Left cardiac atrium (tissue), 4 donors: ENCODE results near the gene SEC14L6. TPM values are rescaled to one million over a fixed set of nuclear protein-coding genes. Genes with fewer than 3 reads are reported as not detected.

ENCODE experiments used
- ATAC-seq, 2 donors: fragments of 200-7000 bp; cut with Tn5 transposase; one replicate each; pipeline ENCODE4 v1.9.1; 2020; ENCODE audit warnings: mild to moderate bottlenecking in 2 of 2, moderate library complexity in 2 of 2
- DNase-seq: peaks from one replicate; pipeline ENCODE4 v3.0.0-alpha.2; 2020
- intact Hi-C, 2 donors: fragments of 100-400 bp; cut with DNase I; formaldehyde crosslinking; loops; one replicate each; pipeline versions ENCODE4 v1.14.1 to v1.15.1; 2022 to 2023
- total RNA-seq, 2 donors: library from RNA; stranded (reverse); fragmentation: NEBNext Ultra II Directional; extraction: Animal tissue kit (Norgen Biotek cat#: 25700); gene quantifications; one replicate each; pipeline ENCODE4 v1.2.1, GENCODE V29; 2021
- donor health status: DM: no; HTN: yes; CAD: no.
- donor health status: DM: no; HTN: yes; CAD: no; lungs with severe emphysema.
- donor health status: DM: yes; HTN: yes; CAD: no.
- donor health status: Dilated cardiomyopathy.

Gene SEC14L6
- total RNA-seq, 2 donors from 2014 or later = 0.08 to 0.56 TPM

GRCh38 chr22:30474683-30475424 is 71.7 kb downstream of the SEC14L6 start:
- intact Hi-C loops = no loop called here
- no peak for DNase-seq
- no peak for ATAC-seq

DNA sequence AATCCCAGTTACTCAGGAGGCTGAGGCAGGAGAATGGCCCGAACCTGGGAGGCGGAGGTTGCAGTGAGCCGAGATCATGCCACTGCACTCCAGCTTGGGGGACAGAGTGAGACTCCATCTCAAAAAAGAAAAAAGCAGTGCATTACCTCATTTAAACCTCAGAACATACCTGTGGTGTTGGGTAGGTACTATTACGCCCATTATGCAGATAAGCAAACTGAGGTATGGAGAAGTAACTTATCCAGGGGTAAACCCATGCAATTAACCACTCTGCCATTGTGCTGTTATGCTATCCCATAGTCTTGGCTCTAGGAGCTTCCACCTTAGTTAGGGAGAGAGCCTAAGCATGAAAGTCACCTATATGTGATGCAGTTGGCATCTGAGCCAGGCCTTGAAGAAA is 72.4 kb downstream of the SEC14L6 start:
- no peak for DNase-seq
- no peak for ATAC-seq
- intact Hi-C loops = no loop called here

GRCh38 chr22:30472994-30473720 is 73.4 kb downstream of the SEC14L6 start:
- DNase-seq (no peak), ATAC-seq (no peak)
- intact Hi-C loops = no loop called here

Other genes starting within 250 kb of the SEC14L6 start
- 10 to 100 TPM; 11.9 to 12.3 TPM for gene TBC1D10A, start 219.8 kb downstream of the SEC14L6 start, total RNA-seq
- 100 to 1,000 TPM in 1 of 2 donors, 10 to 100 TPM in 1; 94.3 to 105 TPM for gene SF3A1, start 189.8 kb downstream of the SEC14L6 start, total RNA-seq
- gene CCDC157, start 189.7 kb downstream of the SEC14L6 start, total RNA-seq = under 1 TPM; 0.65 to 0.84 TPM
- gene RNF215, start 159.3 kb downstream of the SEC14L6 start, total RNA-seq = 10 to 100 TPM in 1 of 2 donors, 1 to 10 TPM in 1; 7.5 to 12.9 TPM
- gene SEC14L2, start 149.7 kb downstream of the SEC14L6 start, total RNA-seq = 1 to 10 TPM; 2.1 to 5.7 TPM
- gene MTFP1, start 121.0 kb downstream of the SEC14L6 start, total RNA-seq = 10 to 100 TPM; 21.4 to 33.8 TPM
- not detected for gene SEC14L3, start 74.7 kb downstream of the SEC14L6 start, total RNA-seq
- gene SEC14L4, start 41.0 kb downstream of the SEC14L6 start, total RNA-seq = not detected
- under 1 TPM; 0.29 to 0.39 TPM for gene GAL3ST1, start 27.9 kb upstream of the SEC14L6 start, total RNA-seq
- gene PES1, start 45.2 kb upstream of the SEC14L6 start, total RNA-seq = 10 to 100 TPM; 23.0 to 38.9 TPM
- gene TCN2, start 60.4 kb upstream of the SEC14L6 start, total RNA-seq = 10 to 100 TPM; 20.9 to 21.3 TPM
- 1 to 10 TPM; 2.3 to 5.3 TPM for gene SLC35E4, start 89.0 kb upstream of the SEC14L6 start, total RNA-seq
- gene DUSP18, start 121.1 kb upstream of the SEC14L6 start, total RNA-seq = 1 to 10 TPM; 3.8 to 5.6 TPM
- 10 to 100 TPM in 1 of 2 donors, 1 to 10 TPM in 1; 4.9 to 11.6 TPM for gene OSBP2, start 148.1 kb upstream of the SEC14L6 start, total RNA-seq